Measurements from ENCODE around the gene BICRA.
"Not testable (repeated sequence)": the region's sequence is repeated elsewhere in the genome, so short reads cannot be mapped to it uniquely, and the experiment has no call there.

BICRA gene

DNA sequence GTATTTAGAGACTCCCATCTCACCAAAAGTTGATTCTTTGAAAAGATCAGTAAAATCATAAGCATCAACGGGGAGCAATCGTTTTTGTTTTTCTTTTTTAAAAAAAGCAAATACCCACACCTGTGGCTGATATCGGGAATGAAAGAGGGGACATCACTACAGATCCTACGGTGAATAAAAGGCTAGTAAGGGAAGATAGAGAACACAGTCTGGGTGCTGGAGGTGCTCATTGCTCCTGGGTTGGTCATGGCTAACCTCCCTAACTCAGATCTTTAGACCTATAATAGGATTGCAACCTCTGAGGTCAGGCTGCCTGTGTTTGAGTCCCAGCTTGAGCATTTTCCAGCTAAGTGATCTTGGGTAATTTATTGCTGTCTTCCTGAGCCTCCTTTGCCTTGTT is 105.4 kb downstream of the BICRA start:
- TF ChIP-seq POLR2AphosphoS5 (IDR thresholded peaks at IDR 0.05; ENCODE audit: low read depth), result no peak
- TF ChIP-seq GABPA (IDR thresholded peaks at IDR 0.05; ENCODE audit: low read depth), result no peak
- TF ChIP-seq, protein P1, sequence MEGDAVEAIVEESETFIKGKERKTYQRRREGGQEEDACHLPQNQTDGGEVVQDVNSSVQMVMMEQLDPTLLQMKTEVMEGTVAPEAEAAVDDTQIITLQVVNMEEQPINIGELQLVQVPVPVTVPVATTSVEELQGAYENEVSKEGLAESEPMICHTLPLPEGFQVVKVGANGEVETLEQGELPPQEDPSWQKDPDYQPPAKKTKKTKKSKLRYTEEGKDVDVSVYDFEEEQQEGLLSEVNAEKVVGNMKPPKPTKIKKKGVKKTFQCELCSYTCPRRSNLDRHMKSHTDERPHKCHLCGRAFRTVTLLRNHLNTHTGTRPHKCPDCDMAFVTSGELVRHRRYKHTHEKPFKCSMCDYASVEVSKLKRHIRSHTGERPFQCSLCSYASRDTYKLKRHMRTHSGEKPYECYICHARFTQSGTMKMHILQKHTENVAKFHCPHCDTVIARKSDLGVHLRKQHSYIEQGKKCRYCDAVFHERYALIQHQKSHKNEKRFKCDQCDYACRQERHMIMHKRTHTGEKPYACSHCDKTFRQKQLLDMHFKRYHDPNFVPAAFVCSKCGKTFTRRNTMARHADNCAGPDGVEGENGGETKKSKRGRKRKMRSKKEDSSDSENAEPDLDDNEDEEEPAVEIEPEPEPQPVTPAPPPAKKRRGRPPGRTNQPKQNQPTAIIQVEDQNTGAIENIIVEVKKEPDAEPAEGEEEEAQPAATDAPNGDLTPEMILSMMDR (IDR thresholded peaks at IDR 0.05; ENCODE audit: insufficient read depth, low read length), result no peak
- H3K27me3 ChIP-seq (ENCODE audit: insufficient read depth, poor library complexity, severe bottlenecking), result peaks cover 7% of the 10 kb centered on the region
- H3K4me3 ChIP-seq (replicated peaks; ENCODE audit: insufficient read depth, low read length), result no peak overlapping the region
- H3K27ac ChIP-seq (replicated peaks), result no peak overlapping the region
- DNase-seq (ENCODE audit: low read depth in 1 of 2, low spot score in 1 of 2), result no peak

DNA sequence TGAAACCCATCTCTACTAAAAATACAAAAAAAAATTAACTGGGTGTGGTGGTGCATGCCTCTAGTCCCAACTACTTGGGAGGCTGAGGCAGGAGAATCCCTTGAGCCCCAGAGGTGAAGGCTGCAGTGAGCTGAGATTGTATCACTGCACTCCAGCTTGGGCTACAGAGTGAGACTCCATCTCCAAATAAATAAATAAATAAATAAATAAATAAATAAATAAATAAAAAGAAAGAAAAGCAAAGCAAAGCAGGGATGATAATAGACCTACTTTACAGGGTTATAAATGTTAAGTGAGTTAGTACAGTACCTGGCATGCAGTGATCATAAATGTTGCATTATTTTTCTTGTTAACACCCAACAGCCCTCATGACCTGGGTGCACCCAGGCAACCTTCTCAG is 105.9 kb downstream of the BICRA start:
- not testable (repeated sequence) for H3K27me3 ChIP-seq (ENCODE audit: insufficient read depth, poor library complexity, severe bottlenecking); DNase-seq (ENCODE audit: low read depth in 1 of 2, low spot score in 1 of 2); H3K4me3 ChIP-seq (replicated peaks; ENCODE audit: insufficient read depth, low read length); H3K27ac ChIP-seq (replicated peaks)

DNA sequence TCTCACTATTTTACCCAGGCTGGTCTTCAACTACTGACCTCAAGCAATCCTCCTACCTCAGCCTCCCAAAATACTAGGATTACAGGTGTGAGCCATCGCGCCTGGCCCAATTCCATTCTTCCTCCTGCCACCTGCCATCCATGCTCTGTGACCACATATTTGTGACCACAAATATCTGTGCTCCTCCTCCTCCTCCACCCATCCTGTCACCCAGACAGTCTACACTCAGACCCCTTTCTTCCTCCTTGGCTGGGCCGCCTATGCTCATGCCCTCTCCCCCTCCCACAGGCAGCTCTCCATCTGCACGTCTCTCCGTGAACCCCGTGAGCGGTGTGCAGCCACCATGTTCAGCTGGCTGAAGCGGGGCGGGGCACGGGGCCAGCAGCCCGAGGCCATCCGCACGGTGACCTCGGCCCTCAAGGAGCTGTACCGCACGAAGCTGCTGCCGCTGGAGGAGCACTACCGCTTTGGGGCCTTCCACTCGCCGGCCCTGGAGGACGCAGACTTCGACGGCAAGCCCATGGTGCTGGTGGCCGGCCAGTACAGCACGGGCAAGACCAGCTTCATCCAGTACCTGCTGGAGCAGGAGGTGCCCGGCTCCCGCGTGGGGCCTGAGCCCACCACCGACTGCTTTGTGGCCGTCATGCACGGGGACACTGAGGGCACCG is 107.5 kb downstream of the BICRA start:
- no peak for TF ChIP-seq POLR2AphosphoS5 (IDR thresholded peaks at IDR 0.05; ENCODE audit: low read depth)
- TF ChIP-seq, protein P1 (IDR thresholded peaks at IDR 0.05; ENCODE audit: insufficient read depth, low read length), result no peak
- TF ChIP-seq GABPA (IDR thresholded peaks at IDR 0.05; ENCODE audit: low read depth), result no peak
- TF ChIP-seq, protein P2, sequence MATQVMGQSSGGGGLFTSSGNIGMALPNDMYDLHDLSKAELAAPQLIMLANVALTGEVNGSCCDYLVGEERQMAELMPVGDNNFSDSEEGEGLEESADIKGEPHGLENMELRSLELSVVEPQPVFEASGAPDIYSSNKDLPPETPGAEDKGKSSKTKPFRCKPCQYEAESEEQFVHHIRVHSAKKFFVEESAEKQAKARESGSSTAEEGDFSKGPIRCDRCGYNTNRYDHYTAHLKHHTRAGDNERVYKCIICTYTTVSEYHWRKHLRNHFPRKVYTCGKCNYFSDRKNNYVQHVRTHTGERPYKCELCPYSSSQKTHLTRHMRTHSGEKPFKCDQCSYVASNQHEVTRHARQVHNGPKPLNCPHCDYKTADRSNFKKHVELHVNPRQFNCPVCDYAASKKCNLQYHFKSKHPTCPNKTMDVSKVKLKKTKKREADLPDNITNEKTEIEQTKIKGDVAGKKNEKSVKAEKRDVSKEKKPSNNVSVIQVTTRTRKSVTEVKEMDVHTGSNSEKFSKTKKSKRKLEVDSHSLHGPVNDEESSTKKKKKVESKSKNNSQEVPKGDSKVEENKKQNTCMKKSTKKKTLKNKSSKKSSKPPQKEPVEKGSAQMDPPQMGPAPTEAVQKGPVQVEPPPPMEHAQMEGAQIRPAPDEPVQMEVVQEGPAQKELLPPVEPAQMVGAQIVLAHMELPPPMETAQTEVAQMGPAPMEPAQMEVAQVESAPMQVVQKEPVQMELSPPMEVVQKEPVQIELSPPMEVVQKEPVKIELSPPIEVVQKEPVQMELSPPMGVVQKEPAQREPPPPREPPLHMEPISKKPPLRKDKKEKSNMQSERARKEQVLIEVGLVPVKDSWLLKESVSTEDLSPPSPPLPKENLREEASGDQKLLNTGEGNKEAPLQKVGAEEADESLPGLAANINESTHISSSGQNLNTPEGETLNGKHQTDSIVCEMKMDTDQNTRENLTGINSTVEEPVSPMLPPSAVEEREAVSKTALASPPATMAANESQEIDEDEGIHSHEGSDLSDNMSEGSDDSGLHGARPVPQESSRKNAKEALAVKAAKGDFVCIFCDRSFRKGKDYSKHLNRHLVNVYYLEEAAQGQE (IDR thresholded peaks at IDR 0.05; ENCODE audit: insufficient replicate concordance, low read depth), result no peak
- TF ChIP-seq SPI1 (IDR thresholded peaks at IDR 0.05; ENCODE audit: borderline replicate concordance, low read depth), result no peak
- DNase-seq (ENCODE audit: low read depth in 1 of 2, low spot score in 1 of 2), result no peak
- H3K27ac ChIP-seq (replicated peaks), result no peak overlapping the region
- H3K4me3 ChIP-seq (replicated peaks; ENCODE audit: insufficient read depth, low read length), result no peak overlapping the region
- peaks cover 7% of the 10 kb centered on the region for H3K27me3 ChIP-seq (ENCODE audit: insufficient read depth, poor library complexity, severe bottlenecking)

DNA sequence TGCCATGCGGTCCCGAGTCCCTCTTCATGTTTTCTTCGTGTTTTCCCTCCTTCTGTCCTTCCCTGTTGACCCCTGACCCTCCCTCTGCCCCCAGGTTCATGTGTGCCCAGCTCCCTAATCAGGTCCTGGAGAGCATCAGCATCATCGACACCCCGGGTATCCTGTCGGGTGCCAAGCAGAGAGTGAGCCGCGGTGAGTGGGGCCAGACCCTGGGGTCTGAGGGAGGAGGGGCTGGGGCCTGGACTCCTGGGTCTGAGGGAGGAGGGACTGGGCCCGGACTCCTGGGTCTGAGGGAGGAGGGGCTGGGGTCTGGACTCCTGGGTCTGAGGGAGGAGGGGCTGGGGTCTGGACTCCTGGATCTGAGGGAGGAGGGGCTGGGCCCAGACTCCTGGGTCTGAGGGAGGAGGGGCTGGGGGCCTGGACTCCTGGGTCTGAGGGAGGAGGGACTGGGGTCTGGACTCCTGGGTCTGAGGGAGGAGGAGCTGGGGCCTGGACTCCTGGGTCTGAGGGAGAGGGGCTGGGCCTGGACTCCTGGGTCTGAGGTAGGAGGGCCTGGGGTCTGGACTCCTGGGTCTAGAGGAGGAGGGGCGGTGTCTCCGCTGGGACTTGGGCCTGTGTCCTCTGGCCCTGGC is 109.6 kb downstream of the BICRA start:
- not testable (repeated sequence) for DNase-seq (ENCODE audit: low read depth in 1 of 2, low spot score in 1 of 2); H3K4me3 ChIP-seq (replicated peaks; ENCODE audit: insufficient read depth, low read length); H3K27me3 ChIP-seq (ENCODE audit: insufficient read depth, poor library complexity, severe bottlenecking); H3K27ac ChIP-seq (replicated peaks)

- DNase-seq (ENCODE audit: low read depth in 1 of 2, low spot score in 1 of 2), result no peak
- no peak overlapping the region for H3K27ac ChIP-seq (replicated peaks)
- no peak overlapping the region for H3K4me3 ChIP-seq (replicated peaks; ENCODE audit: insufficient read depth, low read length)
- no peaks in the 10 kb centered on the region for H3K27me3 ChIP-seq (ENCODE audit: insufficient read depth, poor library complexity, severe bottlenecking)
- TF ChIP-seq GABPA (IDR thresholded peaks at IDR 0.05; ENCODE audit: low read depth), result no peak
- TF ChIP-seq POLR2AphosphoS5 (IDR thresholded peaks at IDR 0.05; ENCODE audit: low read depth), result no peak
Observed at GRCh38 chr19:47719047-47719859, 110.3 kb downstream of the BICRA start.

Data from HL-60 (cell line).